ENCODE data around the gene OGFR.

OGFR gene

GRCh38 chr20:62804627-62805154 is at the start of gene OGFR:
Gene OGFR (plus strand): TSS chr20:62804835. CDS start chr20:62804860, 25 bp downstream.
- peak in 40 of 51 donors; percentile 18 to 74 (median 48) for DNase-seq

GRCh38 chr20:62754991-62755356 is 49.7 kb upstream of the OGFR start:
- DNase-seq: no peak

- DNase-seq: no peak
These were observed 48.6 kb upstream of the OGFR start for GRCh38 chr20:62755817-62756724.

- DNase-seq: no peak
These were observed 46.3 kb upstream of the OGFR start for GRCh38 chr20:62758226-62758912.

- DNase-seq: no peak
These were observed 44.6 kb upstream of the OGFR start for GRCh38 chr20:62759981-62760431.

GRCh38 chr20:62760471-62760855 is 44.2 kb upstream of the OGFR start:
- no peak for DNase-seq

- DNase-seq: peak in 1 of 51 donors; percentile 15
These were observed 43.5 kb upstream of the OGFR start for GRCh38 chr20:62760856-62761758.

GRCh38 chr20:62761759-62762131 is 42.9 kb upstream of the OGFR start:
- DNase-seq: no peak

GRCh38 chr20:62762376-62762775 is 42.3 kb upstream of the OGFR start:
- DNase-seq: no peak

GRCh38 chr20:62762801-62763368 is 41.8 kb upstream of the OGFR start:
- DNase-seq: no peak

GRCh38 chr20:62763404-62763803 is 41.2 kb upstream of the OGFR start:
- DNase-seq: no peak

GRCh38 chr20:62764156-62764935 is 40.3 kb upstream of the OGFR start:
- DNase-seq: no peak

- DNase-seq: no peak
These were observed 39.6 kb upstream of the OGFR start for GRCh38 chr20:62765021-62765420.

GRCh38 chr20:62765432-62766070 is 39.1 kb upstream of the OGFR start:
- DNase-seq: no peak

- DNase-seq: no peak
These were observed 38.6 kb upstream of the OGFR start for GRCh38 chr20:62766071-62766450.

- no peak for DNase-seq
These were observed 37.9 kb upstream of the OGFR start for GRCh38 chr20:62766716-62767115.

- no peak for DNase-seq
These were observed 36.4 kb upstream of the OGFR start for GRCh38 chr20:62768234-62768546.

GRCh38 chr20:62768551-62769287 is 35.9 kb upstream of the OGFR start:
- DNase-seq: peak in 11 of 51 donors; percentile 10 to 51 (median 26)
